Upper lobe of left lung (tissue), 6 donors: ENCODE measurements around the gene LENG1. TPM values are rescaled to one million over a fixed set of nuclear protein-coding genes. Genes with fewer than 3 reads are reported as not detected.
"Not testable (repeated sequence)": the region's sequence is repeated elsewhere in the genome, so short reads cannot be mapped to it uniquely, and the experiment has no call there.

ENCODE experiments used
- ATAC-seq, 2 donors: fragments of 200-7000 bp; cut with Tn5 transposase; one replicate each; pipeline ENCODE4 v1.9.1; 2022; ENCODE audit warnings: mild to moderate bottlenecking in 2 of 2, moderate library complexity in 2 of 2; ENCODE audit not compliant: low FRiP score in 2 of 2
- DNase-seq, 2 donors: peaks; one replicate each; pipeline ENCODE4 v3.0.0-alpha.2; 2019 to 2020
- H3K27ac ChIP-seq, 4 donors: fragments of 200-600 bp; sonication (generic); one replicate each; pipeline ENCODE4 v1.5.1; 2016 to 2019
- H3K27me3 ChIP-seq, 4 donors: fragments of 200-600 bp; sonication (generic); one replicate each; pipeline ENCODE4 v1.5.1; 2017 to 2019
- H3K36me3 ChIP-seq, 4 donors: fragments of 200-600 bp; sonication (generic); one replicate each; pipeline ENCODE4 v1.5.1; 2016 to 2019
- H3K4me1 ChIP-seq, 4 donors: fragments of 200-600 bp; sonication (generic); one replicate each; pipeline ENCODE4 v1.5.1; 2018 to 2019
- H3K4me3 ChIP-seq, 4 donors: fragments of 200-600 bp; sonication (generic); one replicate each; pipeline ENCODE4 v1.5.1; 2017 to 2019; ENCODE audit warnings: mild to moderate bottlenecking in 2 of 4, moderate library complexity in 1 of 4
- H3K9me3 ChIP-seq, 4 donors: fragments of 200-600 bp; sonication (generic); one replicate each; pipeline ENCODE4 v1.5.1; 2018 to 2019
- CTCF ChIP-seq, 6 experiments: fragments of 450-650 bp in 4 of 6; fragments of 200-600 bp in 2 of 6; sonication (generic) in 2 of 6; IDR thresholded peaks; one replicate each; pipeline ENCODE4 v1.5.1; 2016 to 2019; ENCODE audit warnings: antibody characterized with exemption in 6 of 6
- EP300 ChIP-seq, 4 donors: sonication (generic); formaldehyde crosslinking; IDR thresholded peaks; one replicate each; pipeline ENCODE4 v1.5.1; 2017; ENCODE audit warnings: antibody characterized with exemption in 4 of 4, control low read depth in 2 of 4
- POLR2A ChIP-seq, 4 donors: fragments of 450-650 bp; IDR thresholded peaks; one replicate each; pipeline ENCODE4 v1.5.1; 2016 to 2017; ENCODE audit warnings: antibody characterized with exemption in 4 of 4, mild to moderate bottlenecking in 2 of 4
- POLR2AphosphoS5 ChIP-seq, 2 donors: sonication (generic); formaldehyde crosslinking; IDR thresholded peaks; one replicate each; pipeline ENCODE4 v1.5.1; 2017; ENCODE audit warnings: antibody characterized with exemption in 2 of 2
- WGBS, 2 donors: methylation state at CpG; one replicate each; pipeline ENCODE4 v1.1.5; 2017 to 2018; 5-methylcytosine and 5-hydroxymethylcytosine counted together
- total RNA-seq, 6 donors: library from RNA; depleted of rRNA in 4 of 6; stranded (reverse); fragments of >200 nt in 4 of 6; gene quantifications; one replicate each; pipeline versions ENCODE4 v1.1.0 to v1.2.1, GENCODE V29; 2016 to 2021
- donor health status: DM: no; HTN: no; CAD: no; lungs with moderate emphysema.
- donor health status: DM: no; HTN: yes; CAD: no; lungs with severe emphysema.

LENG1 gene
- 10 to 100 TPM in 3 of 6 donors, 1 to 10 TPM in 3; 8.5 to 16.8 (median 9.4) TPM for total RNA-seq

- H3K27ac ChIP-seq = peak within 1 kb of the TSS; percentile 96 to 98 (median 96)
- peaks cover 42 to 57% (median 46%) of the 10 kb centered on the region in 4 donors for H3K4me1 ChIP-seq
- peak within 1 kb of the TSS; percentile 76 to 96 (median 85) for H3K4me3 ChIP-seq
- peak; percentile 96 to 100 for DNase-seq
- H3K27me3 ChIP-seq = no peaks in the 10 kb centered on the region
- H3K36me3 ChIP-seq = peaks cover 1 to 38% (median 33%) of the 10 kb centered on the region in 4 donors
- ATAC-seq = peak; percentile 95 to 96
- 0% methylated on average over 35 to 51 of the region's 72 CpGs for WGBS, 2 donors
- peak in 3 of 4 donors; percentile 47 to 83 (median 60) for TF ChIP-seq POLR2A (IDR thresholded peaks at IDR 0.05)
- peak in 5 of 6 experiments; percentile 22 to 66 (median 52) for TF ChIP-seq CTCF (IDR thresholded peaks at IDR 0.05)
- no peak for TF ChIP-seq EP300 (IDR thresholded peaks at IDR 0.05)
- peak; percentile 86 to 88 for TF ChIP-seq POLR2AphosphoS5 (IDR thresholded peaks at IDR 0.05)
- H3K9me3 ChIP-seq = no peaks in the 10 kb centered on the region
Measured at GRCh38 chr19:54159352-54160181, at the start of gene LENG1. TSS of gene LENG1 (minus strand) at chr19:54159721. CDS start at chr19:54159695, 26 bp downstream.

GRCh38 chr19:54208784-54209057 is 49.2 kb upstream of the LENG1 start:
- Histone ChIP-seq H3K36me3 (peaks cover 3 to 51% (median 40%) of the 10 kb centered on the region in 4 donors), H3K27me3 (no peaks in the 10 kb centered on the region), H3K4me1 (peaks cover 61 to 78% (median 76%) of the 10 kb centered on the region in 4 donors), H3K9me3 (no peaks in the 10 kb centered on the region), H3K27ac (peak overlapping the region; percentile 91 to 96 (median 95)), H3K4me3 (peak overlapping the region in 1 of 4 donors; percentile 10)
- DNase-seq (no peak), ATAC-seq (no peak)
- TF ChIP-seq CTCF (IDR thresholded peaks at IDR 0.05) (no peak), EP300 (IDR thresholded peaks at IDR 0.05) (no peak), POLR2AphosphoS5 (IDR thresholded peaks at IDR 0.05) (no peak), POLR2A (IDR thresholded peaks at IDR 0.05) (no peak)
- 80% methylated on average over 8 of the region's 8 CpGs for WGBS, 2 donors

- Histone ChIP-seq H3K9me3 (no peaks in the 10 kb centered on the region), H3K4me1 (peaks cover 66 to 83% (median 81%) of the 10 kb centered on the region in 4 donors), H3K27me3 (no peaks in the 10 kb centered on the region), H3K27ac (peak overlapping the region; percentile 91 to 96 (median 95)), H3K36me3 (peaks cover 3 to 56% (median 44%) of the 10 kb centered on the region in 4 donors), H3K4me3 (peak overlapping the region in 2 of 4 donors; percentile 10 to 86)
- peak; percentile 86 to 98 for TF ChIP-seq POLR2AphosphoS5 (IDR thresholded peaks at IDR 0.05)
- TF ChIP-seq CTCF (IDR thresholded peaks at IDR 0.05) = peak in 1 of 6 experiments; percentile 1
- peak in 3 of 4 donors; percentile 41 to 73 (median 54) for TF ChIP-seq POLR2A (IDR thresholded peaks at IDR 0.05)
- TF ChIP-seq EP300 (IDR thresholded peaks at IDR 0.05) = peak; percentile 94 to 97 (median 96)
- peak in 1 of 2 donors; percentile 97 for DNase-seq
- ATAC-seq = peak; percentile 81
- 38 to 55% methylated on average over 12 of the region's 18 CpGs for WGBS, 2 donors
Measured at GRCh38 chr19:54207983-54208783, 48.7 kb upstream of the LENG1 start.

GRCh38 chr19:54207676-54207982 is 48.1 kb upstream of the LENG1 start:
- TF ChIP-seq CTCF (IDR thresholded peaks at IDR 0.05) = no peak
- Histone ChIP-seq H3K4me1 (peaks cover 71 to 89% (median 87%) of the 10 kb centered on the region in 4 donors), H3K27ac (peak overlapping the region; percentile 89 to 96 (median 95)), H3K4me3 (peak overlapping the region in 1 of 4 donors; percentile 86), H3K9me3 (no peaks in the 10 kb centered on the region), H3K36me3 (peaks cover 3 to 62% (median 50%) of the 10 kb centered on the region in 4 donors), H3K27me3 (no peaks in the 10 kb centered on the region)
- peak in 1 of 2 donors; percentile 84 for DNase-seq
- 16 to 51% methylated on average over 5 of the region's 5 CpGs for WGBS, 2 donors
- no peak for ATAC-seq

- H3K9me3 ChIP-seq, ATAC-seq, H3K27me3 ChIP-seq: not testable (repeated sequence)
- Histone ChIP-seq H3K4me1 (peaks cover 76 to 93% (median 91%) of the 10 kb centered on the region in 4 donors), H3K36me3 (peaks cover 3 to 66% (median 54%) of the 10 kb centered on the region in 4 donors), H3K27ac (peak overlapping the region; percentile 89 to 96 (median 95)), H3K4me3 (peak overlapping the region in 2 of 4 donors; percentile 2 to 86)
- peak in 1 of 2 donors; percentile 85 for DNase-seq
- WGBS, 2 donors = 72 to 73% methylated on average over 22 to 23 of the region's 23 CpGs
Measured at GRCh38 chr19:54207193-54207592, 47.7 kb upstream of the LENG1 start.
